HG03460 (cell line): ENCODE measurements around the gene MROH2A.
A peak's percentile ranks its signal among the peaks of the same experiment; 100 is the strongest.

Source experiments
- ATAC-seq: cut with Tn5 transposase; IDR thresholded peaks from one replicate; pipeline ENCODE4 v1.9.1; 2021; ENCODE audit not compliant: unreplicated experiment

The MROH2A gene

DNA sequence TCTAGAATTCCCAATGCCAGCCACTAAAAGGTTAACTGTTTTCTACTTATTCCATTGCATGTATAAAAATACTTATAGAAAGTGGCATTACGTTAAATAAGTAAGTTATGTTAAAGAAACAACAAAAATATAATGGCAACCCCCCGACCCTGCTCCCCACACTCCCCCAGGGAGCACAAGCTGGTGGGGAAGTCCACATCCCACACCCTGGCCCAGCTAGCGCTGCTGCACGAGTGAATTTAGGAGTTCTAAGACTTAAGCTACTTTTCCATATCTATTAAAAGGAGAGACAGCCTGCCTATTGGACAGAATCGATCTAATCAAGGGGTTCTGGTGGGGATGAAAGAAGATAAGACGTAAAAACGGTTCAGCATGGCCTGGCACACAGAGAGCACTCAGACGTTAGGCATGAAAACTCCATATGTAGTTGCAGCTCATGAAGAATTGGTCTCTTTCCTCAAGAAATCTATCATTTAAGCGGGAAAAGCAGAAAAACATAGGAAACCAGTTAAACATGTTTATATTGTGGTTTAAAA is 59.6 kb downstream of the MROH2A start:
- ATAC-seq = no peak

DNA sequence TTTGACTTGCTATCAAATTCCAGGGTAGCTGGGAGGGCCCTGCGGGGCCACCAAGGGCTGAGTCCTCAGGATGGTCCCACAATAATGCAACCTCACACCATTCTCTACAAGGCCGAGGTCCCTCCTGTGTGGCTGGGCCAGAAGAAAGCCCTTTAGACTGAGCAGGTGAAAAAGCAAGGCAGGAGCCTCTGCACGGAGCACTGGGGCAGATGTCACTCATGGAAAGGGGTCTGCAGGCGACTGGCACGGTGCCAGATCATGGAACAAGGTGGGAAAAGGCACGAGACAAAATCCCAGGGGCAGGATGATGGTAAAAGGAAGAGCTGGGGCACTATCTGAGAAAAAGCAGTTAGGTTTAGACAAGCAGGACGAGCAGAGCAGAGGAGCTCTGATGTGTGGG is 60.1 kb downstream of the MROH2A start:
- ATAC-seq = no peak

DNA sequence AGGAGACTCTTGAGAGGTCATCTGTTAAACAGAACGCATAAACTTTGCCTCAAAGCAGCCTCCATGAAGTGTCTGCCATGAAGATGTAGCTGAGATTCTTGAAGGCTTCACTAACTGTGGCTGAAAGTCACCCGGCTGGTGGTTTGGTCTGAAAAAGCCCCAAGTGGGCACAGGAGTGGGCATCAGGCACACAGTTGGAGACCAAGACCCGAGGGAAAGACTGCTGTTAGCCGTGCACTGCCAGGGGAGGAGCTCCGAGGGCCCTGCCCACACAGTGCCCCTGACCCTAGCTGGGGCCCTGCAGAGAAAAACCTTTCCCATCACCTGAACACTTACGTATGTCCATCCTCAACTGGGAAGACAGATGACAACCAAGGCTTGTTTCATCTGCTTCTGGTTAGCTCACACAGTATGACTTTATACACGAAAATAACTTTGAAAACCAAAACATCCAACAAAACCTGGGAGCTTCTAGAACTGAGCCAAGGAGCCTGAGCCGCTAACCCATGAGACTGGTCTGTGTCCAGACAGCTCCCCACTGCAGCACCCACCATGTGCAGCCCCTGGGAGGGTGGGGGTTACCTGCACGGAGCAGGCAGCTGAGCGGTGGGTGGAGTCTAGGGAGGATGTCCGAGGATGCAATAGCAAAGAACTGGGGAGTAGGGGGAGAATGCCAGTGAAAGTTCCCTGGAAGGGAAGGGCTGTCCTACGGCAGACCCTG is 60.8 kb downstream of the MROH2A start:
- no peak for ATAC-seq

DNA sequence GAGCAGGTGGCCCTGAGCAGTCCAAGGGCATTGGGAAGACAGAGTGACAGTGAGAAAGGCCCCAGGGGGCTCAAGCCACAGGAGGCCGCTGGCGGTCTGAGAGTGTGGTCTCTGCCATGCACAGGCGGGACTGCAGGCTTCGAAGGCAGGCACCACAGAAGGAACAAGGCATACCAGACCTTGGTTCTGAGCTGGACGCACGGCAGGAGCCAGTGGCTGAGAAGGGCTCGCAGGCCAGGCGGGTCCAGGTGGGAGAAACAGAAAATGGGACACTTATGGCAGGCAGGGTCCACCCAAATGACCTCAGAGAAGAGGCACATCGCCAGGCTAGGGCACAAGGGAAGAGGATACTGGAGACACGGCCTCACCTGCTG is 61.3 kb downstream of the MROH2A start:
- ATAC-seq = no peak

DNA sequence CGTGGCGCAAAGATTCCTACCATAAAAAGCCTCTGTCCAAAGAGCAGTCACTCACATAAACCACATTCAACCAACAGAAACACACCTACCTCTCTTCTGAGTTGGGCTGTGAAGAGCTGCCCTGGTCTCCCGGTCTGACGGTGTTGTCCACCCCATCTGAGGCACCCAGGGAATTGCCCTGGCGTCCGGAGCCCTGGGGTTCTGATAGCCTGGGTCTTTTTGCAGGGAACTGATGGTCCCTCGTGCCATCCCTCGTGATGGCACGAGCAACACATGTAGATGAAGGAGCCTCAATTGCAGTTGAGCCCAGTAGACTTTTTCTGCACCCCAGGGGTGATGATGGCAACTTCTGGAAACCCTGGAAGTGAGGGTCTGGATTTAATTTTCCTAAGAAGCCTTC is 62.4 kb downstream of the MROH2A start:
- no peak for ATAC-seq

DNA sequence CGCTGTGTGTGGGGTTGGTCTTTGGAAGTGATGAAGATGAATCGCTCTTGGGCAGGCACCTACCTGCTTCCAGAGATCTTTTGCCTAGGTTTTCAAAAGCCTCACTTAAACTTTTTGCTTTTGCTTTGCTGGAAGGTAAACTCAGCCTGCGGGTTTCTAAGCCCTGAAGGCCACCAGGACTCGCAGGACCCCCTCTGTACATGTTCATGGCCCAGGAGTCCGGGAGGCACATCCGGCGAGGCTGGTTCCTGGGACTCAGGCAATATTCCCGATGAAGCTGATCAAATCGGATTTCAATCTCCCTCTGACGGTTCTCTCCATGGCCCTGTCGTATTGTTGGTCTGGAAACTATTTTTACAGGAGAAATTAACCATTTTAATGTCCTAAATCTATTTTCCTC is 63.1 kb downstream of the MROH2A start:
- ATAC-seq = no peak

DNA sequence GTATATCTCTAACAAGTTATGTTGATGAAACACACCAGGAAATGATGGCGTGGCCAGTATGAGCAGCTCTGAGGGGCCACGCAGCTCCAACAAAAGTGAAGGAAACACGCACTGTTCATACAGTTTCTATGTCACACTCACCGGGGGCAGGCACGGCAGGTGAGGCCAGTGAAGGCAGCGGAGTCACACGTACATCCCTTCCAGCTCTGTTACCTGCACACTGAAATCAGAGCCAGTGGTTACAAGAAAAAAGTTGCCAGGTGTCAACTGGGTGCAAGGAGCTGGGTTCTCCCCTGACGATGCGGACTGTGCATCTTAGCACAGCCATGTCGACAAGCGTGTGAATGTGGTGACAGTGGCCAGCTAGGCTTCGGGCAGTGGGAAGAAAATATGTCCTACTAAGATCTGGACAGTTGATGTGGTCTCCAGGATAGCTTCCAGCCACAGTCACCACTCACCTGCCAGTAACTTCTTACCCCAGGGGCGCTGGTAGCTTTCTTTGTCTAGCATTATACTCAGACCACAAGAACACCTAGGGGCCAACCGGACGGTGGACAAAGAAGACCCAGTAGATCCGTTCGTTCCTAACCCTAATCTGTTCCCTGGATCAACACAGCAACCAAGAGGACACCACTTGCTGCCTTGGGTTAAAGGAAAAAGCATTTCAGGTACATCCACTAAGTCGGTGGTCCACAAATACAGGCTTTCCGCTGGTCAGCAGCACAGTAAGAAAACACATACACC is 66.1 kb downstream of the MROH2A start:
- no peak for ATAC-seq

DNA sequence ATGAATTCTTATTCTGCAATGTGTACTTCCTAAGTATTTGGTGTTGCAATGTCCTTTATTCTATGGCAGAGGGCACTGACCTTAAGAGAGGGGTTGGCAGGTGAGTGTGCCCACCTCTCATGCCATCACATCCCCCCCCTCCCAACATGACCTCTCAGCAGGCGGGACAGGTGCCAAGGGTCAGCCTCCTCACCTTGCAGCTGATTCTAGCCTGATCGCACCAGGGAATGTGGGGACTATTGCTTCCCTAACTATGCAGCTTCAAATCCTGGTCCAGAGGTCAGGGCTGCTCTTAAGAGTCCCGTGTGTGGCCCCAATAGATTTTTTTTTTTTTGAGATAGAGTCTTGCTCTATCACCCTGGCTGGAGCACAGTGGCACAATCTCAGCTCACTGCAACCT is 66.7 kb downstream of the MROH2A start:
- ATAC-seq = no peak

DNA sequence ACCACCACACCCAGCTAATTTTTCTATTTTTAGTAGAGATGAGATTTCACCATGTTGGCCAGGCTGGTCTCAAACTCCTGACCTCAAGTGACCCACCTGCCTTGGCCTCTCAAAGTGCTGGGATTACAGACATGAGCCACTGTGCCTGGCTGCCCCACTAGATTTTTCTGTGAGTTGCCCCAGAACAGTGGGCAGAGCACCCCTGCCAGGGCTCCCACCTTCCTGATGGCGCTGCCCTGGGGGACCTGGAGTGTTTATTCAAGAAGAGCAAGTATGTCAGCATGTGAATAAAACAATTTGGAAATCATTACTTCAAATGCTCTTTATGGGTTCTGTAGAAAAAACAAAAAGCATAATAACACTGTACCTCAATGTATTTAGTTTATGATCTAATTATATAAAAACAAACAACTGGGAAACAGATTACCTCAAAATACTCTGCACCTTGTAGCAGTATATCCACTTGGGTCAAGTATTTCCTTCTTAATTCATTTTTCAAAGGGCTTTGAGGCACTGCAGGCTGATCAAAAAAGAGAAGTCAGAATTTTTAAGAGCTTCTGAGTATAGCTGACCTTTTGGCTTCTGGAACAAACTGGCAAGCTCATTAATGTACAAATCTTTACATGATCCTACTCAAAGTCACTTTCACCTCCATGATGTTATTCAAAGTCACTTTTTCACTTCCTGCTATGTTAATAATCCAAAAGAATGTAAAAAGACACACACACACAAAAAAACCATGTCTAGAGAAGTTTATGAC is 67.4 kb downstream of the MROH2A start:
- ATAC-seq = no peak

DNA sequence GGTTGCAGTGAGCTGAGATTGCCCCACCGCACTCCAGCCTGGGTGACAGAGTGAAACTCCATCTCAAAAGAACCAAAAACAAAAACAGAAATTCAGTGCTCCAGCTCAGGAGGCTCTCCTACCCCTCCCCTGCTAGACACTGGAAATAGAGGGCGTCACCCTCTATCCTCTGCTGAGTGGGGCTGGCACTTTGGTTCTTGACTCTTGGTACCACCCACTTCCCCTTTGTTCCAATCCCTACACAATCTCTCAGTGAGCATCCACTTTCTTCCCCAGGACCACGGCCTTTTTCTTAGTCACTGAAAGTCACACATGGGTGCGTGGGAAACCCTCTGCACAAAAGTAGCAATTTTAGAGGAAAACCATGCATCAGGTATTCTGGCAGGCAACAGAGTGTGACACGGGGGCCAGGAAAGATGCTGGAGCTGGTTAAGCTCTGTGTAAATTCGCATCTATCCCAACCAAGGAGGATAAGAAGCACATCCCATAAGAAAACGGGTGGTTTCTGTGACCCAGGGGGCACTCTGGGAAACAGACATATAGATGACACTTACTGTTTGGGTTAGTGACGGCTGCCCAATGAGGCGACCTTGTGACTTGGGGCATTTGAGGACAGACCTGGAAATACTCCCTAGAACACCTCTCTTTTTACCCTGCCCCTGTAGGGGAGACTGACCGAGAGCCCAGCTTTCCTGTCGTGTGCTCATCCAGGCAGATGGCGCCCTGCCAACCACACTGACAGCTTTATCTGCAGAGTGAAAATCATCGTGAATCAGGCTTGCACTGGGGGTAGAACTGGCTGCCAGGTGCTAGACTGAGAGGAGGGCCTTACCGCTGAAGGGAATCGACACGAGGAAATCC is 68.5 kb downstream of the MROH2A start:
- ATAC-seq = no peak

DNA sequence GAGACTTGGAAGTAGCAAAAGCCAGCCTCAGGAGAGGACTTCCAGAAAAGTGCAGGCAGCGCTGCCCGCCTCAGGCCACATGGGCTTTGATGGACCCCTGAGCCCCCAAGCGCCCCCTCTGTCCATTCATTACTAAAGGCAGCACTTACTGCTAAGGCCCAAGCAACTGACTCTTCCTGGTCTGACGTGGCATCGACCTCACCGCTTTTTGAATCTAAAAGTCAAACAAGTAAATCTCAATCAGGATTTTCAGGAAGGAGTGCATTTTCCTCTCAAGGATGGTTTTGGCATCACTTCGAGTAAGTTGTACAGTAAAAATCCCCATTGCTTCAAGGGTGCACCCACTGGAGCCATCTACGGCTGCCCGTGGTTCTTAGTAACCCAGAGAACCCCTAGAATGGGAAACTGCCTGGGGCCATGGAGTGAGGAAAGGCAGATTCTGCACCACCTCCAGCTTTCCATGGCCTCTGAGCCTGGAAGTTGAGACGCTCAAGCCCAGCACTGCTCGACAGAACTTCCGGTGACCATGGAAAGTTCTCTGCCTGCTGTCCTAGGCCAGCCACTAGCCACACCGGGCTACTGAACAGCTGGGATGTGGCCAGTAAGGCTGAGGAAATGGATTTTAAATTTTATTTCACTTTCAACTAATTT is 69.2 kb downstream of the MROH2A start:
- no peak for ATAC-seq

DNA sequence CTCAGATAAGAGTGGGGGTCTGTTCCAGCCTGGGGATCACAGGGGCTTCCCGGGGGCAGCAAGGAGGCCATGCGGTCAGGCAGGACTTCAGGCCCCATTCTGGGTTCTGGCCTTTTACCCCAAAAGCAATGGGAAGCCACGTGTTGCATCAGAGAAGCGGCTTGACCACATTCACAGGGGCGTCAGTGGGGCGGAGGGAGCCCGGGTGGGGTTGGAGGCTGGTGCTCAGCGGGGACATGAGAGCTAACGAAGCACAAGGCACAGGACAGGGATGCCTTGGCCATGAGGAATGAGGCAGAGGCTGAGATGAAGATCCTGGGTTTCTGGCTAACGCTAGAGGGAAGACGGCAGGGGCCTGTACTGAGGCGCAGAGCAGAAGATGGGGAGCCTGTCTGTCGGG is 70.1 kb downstream of the MROH2A start:
- no peak for ATAC-seq

DNA sequence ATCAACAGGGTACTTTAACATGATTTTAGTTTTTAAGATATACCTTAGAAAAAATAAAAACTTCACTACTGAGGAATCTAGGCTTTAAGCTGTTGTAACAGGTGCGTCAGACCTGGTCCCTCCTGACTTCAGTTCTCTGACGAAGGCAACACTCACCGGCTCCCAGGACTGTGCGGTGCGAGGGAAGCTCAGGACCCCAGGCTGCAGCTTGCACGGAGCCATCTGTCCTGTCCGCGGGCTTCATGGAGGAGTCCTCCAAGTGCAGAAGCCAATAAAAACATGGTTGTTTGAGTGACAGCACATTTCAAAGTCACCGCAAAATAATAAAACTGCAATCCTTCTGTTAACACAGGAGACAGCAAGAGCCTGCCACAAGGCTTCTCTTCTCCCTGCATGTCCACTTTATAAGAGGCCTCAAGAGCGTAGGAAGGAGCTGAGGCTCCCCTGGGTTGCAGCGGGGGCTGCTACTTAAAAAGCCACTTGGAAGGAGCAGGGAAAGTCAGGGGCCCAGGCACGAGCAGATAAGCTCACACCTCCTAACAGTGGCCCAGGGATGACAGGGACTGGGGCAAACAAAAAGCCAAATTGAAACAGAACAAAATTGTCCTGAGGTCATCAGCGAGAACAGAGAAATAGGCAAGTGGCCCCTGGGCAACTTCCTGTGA is 71.6 kb downstream of the MROH2A start:
- no peak for ATAC-seq

DNA sequence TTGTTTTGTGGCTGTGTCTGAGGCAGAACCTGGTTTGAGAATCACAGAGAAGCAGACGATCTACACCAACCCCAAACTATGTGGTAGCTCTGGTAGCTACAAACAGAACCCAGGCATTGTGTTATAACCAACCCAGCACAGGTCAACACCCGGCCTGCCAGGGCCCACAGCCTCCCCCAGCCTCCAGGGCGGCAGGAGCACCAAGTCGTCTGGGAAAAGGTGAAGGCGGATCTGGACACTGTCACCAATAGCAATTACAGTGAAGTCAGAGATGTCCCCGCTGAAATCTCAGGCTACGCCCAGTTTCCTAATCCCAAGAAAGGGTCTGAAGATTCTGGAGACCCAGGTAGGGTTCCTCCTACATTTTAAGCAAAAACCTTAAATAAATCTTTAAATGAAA is 72.6 kb downstream of the MROH2A start:
- no peak for ATAC-seq

DNA sequence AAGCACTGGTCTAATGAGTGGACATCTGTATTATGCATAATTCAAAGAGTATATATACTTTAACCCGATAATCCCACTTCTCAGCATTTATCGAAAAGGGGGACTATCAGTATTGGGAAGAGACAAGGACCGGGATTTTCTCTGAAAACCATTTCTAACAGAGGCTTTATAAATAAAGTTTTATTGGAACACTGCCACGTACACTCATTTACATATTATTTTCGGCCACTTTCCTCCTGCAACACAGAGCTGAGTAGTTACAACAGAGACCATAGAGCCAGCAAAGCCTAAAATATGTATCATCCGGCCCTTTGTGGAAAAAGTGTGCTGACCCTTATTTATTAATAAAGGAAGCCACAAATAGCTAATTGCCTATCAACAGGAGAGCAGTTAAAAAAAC is 73.0 kb downstream of the MROH2A start:
- ATAC-seq = no peak

DNA sequence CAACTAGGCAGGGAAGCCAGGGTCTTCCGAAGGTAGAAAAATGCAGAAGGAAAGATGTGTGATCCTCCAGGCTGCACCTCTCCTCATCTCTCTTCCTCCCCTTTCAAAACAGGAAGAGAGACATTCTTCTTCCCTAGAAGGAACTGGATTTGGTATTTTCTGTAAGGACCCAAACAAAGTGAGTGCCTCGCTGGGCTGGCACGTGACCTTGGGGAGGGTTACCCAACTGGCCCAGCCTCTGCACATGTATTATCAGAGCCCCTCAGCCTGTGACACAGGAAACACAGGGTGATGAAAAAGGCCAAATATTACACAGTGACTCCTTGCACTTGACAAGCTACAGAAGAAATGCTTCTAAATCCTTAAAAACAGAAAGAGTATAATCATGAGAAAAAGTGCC is 73.9 kb downstream of the MROH2A start:
- ATAC-seq = no peak

DNA sequence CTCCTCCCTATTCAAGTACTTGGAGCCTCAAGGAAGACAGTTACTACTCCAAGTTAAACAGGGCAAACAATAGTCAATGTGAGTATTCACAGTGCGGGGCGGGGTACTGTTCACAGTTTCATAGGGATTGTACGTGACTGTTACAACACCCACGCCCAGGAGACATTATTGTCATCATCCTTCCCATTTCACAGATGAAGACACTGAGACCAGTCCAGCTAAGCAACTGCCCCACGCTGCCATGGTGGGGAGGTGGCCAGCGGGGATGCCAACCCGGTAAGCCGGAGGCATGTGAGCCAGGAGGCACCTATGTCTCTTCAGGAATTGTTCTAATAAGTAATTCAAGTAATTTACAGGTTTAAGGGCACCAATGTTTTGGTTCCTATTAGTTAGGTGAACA is 75.2 kb downstream of the MROH2A start:
- ATAC-seq = no peak

DNA sequence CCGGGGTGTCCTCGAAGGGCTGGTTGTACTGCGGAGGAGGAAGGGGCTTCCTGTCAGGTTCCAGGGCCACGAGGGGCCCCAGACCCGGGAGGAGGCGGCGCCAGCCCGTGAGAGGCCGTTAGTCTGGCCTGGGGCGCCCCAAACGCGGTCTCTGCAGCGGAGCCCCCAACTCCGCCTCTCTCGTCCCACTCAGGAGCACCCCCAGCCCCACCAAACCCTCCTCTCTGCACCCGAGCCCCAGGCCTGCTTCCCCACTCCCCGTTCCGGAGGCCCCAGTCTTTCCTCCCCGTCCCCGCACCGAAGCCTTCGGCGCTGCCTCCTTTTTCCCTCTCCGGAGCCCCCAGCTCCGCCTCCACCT is 75.7 kb downstream of the MROH2A start:
- no peak for ATAC-seq

DNA sequence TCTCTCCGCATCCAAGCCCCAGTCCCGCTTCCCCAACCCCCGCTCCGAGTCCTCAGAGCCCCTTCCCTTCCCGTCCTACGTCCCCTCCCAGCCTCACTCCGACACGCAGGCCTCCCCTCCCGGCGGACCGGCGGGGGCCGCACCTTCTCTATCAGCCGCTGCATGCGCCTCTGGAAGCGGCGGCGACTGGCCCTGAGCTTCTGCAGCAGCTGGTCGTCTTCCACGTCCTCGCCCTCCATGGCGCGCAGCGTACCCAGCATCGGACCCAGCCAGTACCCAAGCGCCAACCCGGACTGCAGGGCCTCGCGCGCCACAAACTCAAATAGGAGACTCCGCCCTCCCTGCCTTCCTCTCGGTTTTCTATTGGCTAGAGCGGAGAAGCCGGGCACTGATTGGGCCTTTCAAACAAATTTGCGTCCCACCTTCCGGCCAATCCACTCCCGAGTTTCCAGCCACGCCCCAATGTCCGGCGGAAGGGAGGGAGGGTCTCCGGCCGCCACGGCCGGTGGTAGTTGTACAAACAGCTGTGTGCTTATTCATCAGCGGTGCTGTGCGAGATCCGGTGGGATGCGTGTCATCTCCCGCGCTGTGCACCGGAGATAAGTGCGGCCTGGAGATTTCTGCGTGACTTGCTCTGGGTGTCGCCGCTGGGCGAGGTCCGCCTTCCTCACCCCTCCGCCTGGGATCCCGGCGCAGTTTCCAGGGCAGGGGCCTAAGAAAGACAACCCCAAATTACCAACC is 76.3 kb downstream of the MROH2A start, which contains the start of gene HJURP:
Gene HJURP, minus strand, starts transcription at position 295 of the 741 bp plus-strand sequence. Its CDS starts 35 bp downstream, at position 260.
- ATAC-seq = peak; percentile 97
